Calu3 (cell line): ENCODE results near the gene NCAPG2. TPM values are rescaled to one million over a fixed set of nuclear protein-coding genes. Genes with fewer than 3 reads are reported as not detected.

Experiments
- BruUV-seq: library from RNA; stranded (reverse); fragments of 400-500 nt; replicated peaks from 2 replicates; lab custom pipeline; 2021; lab: Mats Ljungman, UMichigan
- CTCF ChIA-PET: fragments of 300-600 bp; sonication (Branson Sonifier 250); formaldehyde crosslinking; loops from one replicate; lab custom pipeline; 2022; ENCODE audit warnings: antibody characterized with exemption; lab: Charles Lee
- DNase-seq: peaks from one replicate; pipeline ENCODE4 v3.0.0; 2022
- H3K27ac Mint-ChIP-seq: one replicate; pipeline ENCODE4 v1.8.0; 2022; ENCODE audit warnings: mixed read lengths; ENCODE audit not compliant: unreplicated experiment
- H3K27me3 Mint-ChIP-seq: one replicate; pipeline ENCODE4 v1.8.0; 2022; ENCODE audit warnings: mixed read lengths; ENCODE audit not compliant: unreplicated experiment
- H3K36me3 Mint-ChIP-seq: one replicate; pipeline ENCODE4 v1.8.0; 2022; ENCODE audit warnings: mild to moderate bottlenecking, moderate library complexity, mixed read lengths; ENCODE audit not compliant: insufficient read depth, unreplicated experiment
- H3K4me1 Mint-ChIP-seq: one replicate; pipeline ENCODE4 v1.8.0; 2022; ENCODE audit warnings: mild to moderate bottlenecking, low read depth, mixed read lengths; ENCODE audit not compliant: unreplicated experiment
- H3K4me3 Mint-ChIP-seq: one replicate; pipeline ENCODE4 v1.8.0; 2022; ENCODE audit warnings: mild to moderate bottlenecking, low read depth, moderate library complexity, mixed read lengths; ENCODE audit not compliant: unreplicated experiment
- H3K9me3 Mint-ChIP-seq: one replicate; pipeline ENCODE4 v1.8.0; 2022; ENCODE audit warnings: low read depth, mixed read lengths; ENCODE audit not compliant: unreplicated experiment
- intact Hi-C: fragments of 100-400 bp; cut with micrococcal nuclease; formaldehyde crosslinking; loops from one replicate; pipeline ENCODE4 v1.10.0; 2022; ENCODE audit not compliant: unreplicated experiment
- total RNA-seq: library from RNA; stranded (reverse); gene quantifications from 2 replicates; pipeline ENCODE4 v1.2.3, GENCODE V29; 2022
- TF ChIP-seq, protein P1 (sequence below): fragments of 200-600 bp; IDR thresholded peaks from one replicate; pipeline ENCODE4 v1.8.0; 2022; ENCODE audit warnings: antibody characterized with exemption; ENCODE audit not compliant: unreplicated experiment

The NCAPG2 gene
- total RNA-seq, 1 experiment from 2014 or later, result 81.7 TPM

DNA sequence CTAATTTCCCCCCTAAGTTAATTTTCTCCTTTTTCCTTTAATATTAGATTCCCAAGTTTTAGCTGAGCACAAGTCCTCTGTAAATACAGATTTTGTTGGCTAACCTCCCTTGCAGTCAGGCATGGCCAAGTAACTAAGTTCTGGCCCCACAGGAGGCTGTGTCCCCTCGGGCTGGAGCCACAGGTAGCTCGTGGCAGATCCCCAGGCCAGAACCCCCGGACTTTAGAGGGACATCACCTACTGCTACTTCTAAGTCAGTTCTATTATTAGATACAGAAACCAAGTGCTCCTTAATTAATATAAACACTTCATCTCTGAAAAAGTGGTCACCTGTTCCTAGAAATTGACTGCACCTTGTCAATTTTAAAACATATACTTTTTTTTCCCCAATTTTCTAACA, 46.1 kb upstream of the NCAPG2 start:
- no peak for DNase-seq
- peaks cover 7% of the 10 kb centered on the region for H3K36me3 Mint-ChIP-seq
- H3K27me3 Mint-ChIP-seq, result no peaks in the 10 kb centered on the region
- H3K27ac Mint-ChIP-seq, result no peak overlapping the region
- CTCF ChIA-PET, result no interaction called here
- intact Hi-C loops, result no loop called here
- H3K4me1 Mint-ChIP-seq, result no peaks in the 10 kb centered on the region
- TF ChIP-seq, protein P1, sequence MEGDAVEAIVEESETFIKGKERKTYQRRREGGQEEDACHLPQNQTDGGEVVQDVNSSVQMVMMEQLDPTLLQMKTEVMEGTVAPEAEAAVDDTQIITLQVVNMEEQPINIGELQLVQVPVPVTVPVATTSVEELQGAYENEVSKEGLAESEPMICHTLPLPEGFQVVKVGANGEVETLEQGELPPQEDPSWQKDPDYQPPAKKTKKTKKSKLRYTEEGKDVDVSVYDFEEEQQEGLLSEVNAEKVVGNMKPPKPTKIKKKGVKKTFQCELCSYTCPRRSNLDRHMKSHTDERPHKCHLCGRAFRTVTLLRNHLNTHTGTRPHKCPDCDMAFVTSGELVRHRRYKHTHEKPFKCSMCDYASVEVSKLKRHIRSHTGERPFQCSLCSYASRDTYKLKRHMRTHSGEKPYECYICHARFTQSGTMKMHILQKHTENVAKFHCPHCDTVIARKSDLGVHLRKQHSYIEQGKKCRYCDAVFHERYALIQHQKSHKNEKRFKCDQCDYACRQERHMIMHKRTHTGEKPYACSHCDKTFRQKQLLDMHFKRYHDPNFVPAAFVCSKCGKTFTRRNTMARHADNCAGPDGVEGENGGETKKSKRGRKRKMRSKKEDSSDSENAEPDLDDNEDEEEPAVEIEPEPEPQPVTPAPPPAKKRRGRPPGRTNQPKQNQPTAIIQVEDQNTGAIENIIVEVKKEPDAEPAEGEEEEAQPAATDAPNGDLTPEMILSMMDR, result no peak
- H3K4me3 Mint-ChIP-seq, result no peak overlapping the region
- H3K9me3 Mint-ChIP-seq, result no peaks in the 10 kb centered on the region
- BruUV-seq, result no TSS peak

DNA sequence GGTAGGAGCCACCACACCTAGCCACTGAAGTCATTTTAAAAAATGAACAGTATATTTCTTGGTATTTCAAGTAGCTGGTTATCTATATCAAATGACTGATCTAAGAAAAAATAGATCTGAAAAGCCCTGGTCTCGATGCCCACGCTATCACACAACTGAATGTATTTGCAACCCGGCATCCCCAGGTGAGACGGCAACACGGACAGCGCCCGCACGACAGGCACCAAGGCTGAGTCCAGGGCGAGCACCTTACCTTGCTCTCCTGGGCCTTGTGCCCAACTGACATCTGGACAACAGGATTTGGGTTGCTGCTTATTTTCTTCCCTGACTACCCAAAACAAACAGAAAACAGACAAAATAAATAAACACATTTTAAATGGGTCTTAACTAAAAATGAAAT, 44.8 kb upstream of the NCAPG2 start:
- no peaks in the 10 kb centered on the region for H3K9me3 Mint-ChIP-seq
- no peak for DNase-seq
- TF ChIP-seq, protein P1, result no peak
- BruUV-seq, result no TSS peak
- CTCF ChIA-PET, result no interaction called here
- H3K4me3 Mint-ChIP-seq, result no peak overlapping the region
- H3K27me3 Mint-ChIP-seq, result no peaks in the 10 kb centered on the region
- peaks cover 7% of the 10 kb centered on the region for H3K36me3 Mint-ChIP-seq
- intact Hi-C loops, result no loop called here
- H3K4me1 Mint-ChIP-seq, result no peaks in the 10 kb centered on the region
- no peak overlapping the region for H3K27ac Mint-ChIP-seq

DNA sequence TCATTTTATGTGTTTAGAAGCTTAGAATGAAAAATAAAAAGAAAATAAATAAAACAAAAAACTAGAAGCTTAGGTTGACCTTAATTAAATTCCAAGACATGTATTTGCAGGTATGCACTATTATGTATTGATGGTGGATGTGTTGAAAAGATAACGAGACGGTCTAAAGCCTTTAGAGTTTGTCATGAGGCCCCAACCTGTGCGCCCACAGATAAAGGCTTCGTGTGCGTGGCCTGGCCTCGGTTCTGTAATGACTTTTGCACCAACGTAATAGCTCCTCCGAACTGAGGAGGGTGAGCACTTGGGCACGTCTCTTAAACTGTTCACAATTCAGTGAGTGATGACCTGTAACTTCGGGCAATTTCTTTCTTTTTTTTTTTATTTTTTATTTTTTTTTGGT, 43.7 kb upstream of the NCAPG2 start:
- Mint-ChIP-seq H3K27me3 (no peaks in the 10 kb centered on the region), H3K27ac (no peak overlapping the region), H3K4me1 (no peaks in the 10 kb centered on the region), H3K4me3 (no peak overlapping the region), H3K9me3 (no peaks in the 10 kb centered on the region), H3K36me3 (peaks cover 11% of the 10 kb centered on the region)
- no TSS peak for BruUV-seq
- intact Hi-C loops, result no loop called here
- CTCF ChIA-PET, result no interaction called here
- TF ChIP-seq, protein P1, result no peak
- no peak for DNase-seq

DNA sequence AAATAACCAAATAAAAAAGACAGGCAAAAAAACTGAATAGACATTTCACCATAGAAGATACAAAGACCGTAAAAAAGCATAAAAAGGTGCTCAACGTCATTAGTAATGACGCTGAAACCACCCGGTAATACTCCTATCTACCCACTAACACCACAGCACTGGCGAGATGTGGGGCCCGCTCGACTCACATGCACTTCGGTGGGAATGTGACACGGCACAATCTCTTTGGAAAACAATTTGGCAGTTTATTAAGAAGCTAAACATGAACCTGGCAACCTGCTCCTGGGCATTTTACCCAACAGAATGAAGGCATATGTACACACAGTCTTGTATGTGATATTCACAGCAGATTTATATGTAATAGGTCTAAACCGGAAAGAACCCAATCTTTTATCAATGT, 42.8 kb upstream of the NCAPG2 start:
- BruUV-seq, result no TSS peak
- Mint-ChIP-seq H3K27me3 (no peaks in the 10 kb centered on the region), H3K9me3 (no peaks in the 10 kb centered on the region), H3K36me3 (peaks cover 18% of the 10 kb centered on the region), H3K27ac (no peak overlapping the region), H3K4me3 (no peak overlapping the region), H3K4me1 (no peaks in the 10 kb centered on the region)
- DNase-seq, result no peak
- CTCF ChIA-PET, result interaction anchor here (0.8 kb wide), 1 partner anchor 28 kb away, joined by 3 read pairs; no protein-coding TSS in a partner anchor
- TF ChIP-seq, protein P1, result no peak
- intact Hi-C loops, result no loop called here
